WERI-Rb-1 (cell line): ENCODE results near the gene MAJIN.

Source experiments
- DNase-seq: peaks from one replicate; pipeline ENCODE4 v3.0.0-alpha.2; 2020
- H3K27ac ChIP-seq: fragments of 250-450 bp; sonication (Bioruptor Pico); 2 replicates; pipeline ENCODE4 v1.5.1; 2020; ENCODE audit warnings: mild to moderate bottlenecking, moderate library complexity
- H3K27me3 ChIP-seq: fragments of 250-450 bp; sonication (Bioruptor Pico); 2 replicates; pipeline ENCODE4 v1.5.1; 2021; ENCODE audit warnings: mild to moderate bottlenecking, low read depth, moderate library complexity; ENCODE audit not compliant: insufficient read depth, severe bottlenecking
- H3K36me3 ChIP-seq: fragments of 250-450 bp; sonication (Bioruptor Pico); 2 replicates; pipeline ENCODE4 v1.5.1; 2020; ENCODE audit warnings: mild to moderate bottlenecking, moderate library complexity
- H3K4me3 ChIP-seq: 2 replicates; pipeline ENCODE4 v1.5.1; 2011; ENCODE audit warnings: low read depth, mild to moderate bottlenecking, control low read depth, low read length
- H3K9me3 ChIP-seq: fragments of 250-450 bp; sonication (Bioruptor Pico); 2 replicates; pipeline ENCODE4 v1.5.1; 2021; ENCODE audit warnings: mild to moderate bottlenecking, moderate library complexity; ENCODE audit not compliant: severe bottlenecking
- CTCF ChIP-seq: IDR thresholded peaks from 2 replicates; pipeline ENCODE4 v1.5.1; 2011; ENCODE audit warnings: low read depth, mild to moderate bottlenecking, control low read depth, inconsistent platforms, low read length

Gene MAJIN

GRCh38 chr11:64892838-64893193, 79.1 kb downstream of the MAJIN start:
- no peak for TF ChIP-seq CTCF
- no peak overlapping the region for H3K4me3 ChIP-seq
- no peaks in the 10 kb centered on the region for H3K27me3 ChIP-seq
- peaks cover 14% of the 10 kb centered on the region for H3K36me3 ChIP-seq
- H3K9me3 ChIP-seq: no peaks in the 10 kb centered on the region
- no peak for DNase-seq
- no peak overlapping the region; the same call in 1 of the 2 replicates for H3K27ac ChIP-seq

GRCh38 chr11:64892411-64892831, 79.5 kb downstream of the MAJIN start:
- no peaks in the 10 kb centered on the region for H3K9me3 ChIP-seq
- peaks cover 14% of the 10 kb centered on the region for H3K36me3 ChIP-seq
- no peak for TF ChIP-seq CTCF
- DNase-seq: no peak
- H3K4me3 ChIP-seq: no peak overlapping the region
- no peaks in the 10 kb centered on the region for H3K27me3 ChIP-seq
- H3K27ac ChIP-seq: no peak overlapping the region; the same call in 1 of the 2 replicates

GRCh38 chr11:64891880-64892279, 80.0 kb downstream of the MAJIN start:
- Histone ChIP-seq H3K4me3 (no peak overlapping the region), H3K27me3 (no peaks in the 10 kb centered on the region), H3K36me3 (peaks cover 14% of the 10 kb centered on the region), H3K27ac (no peak overlapping the region), H3K9me3 (no peaks in the 10 kb centered on the region)
- no peak for DNase-seq
- no peak for TF ChIP-seq CTCF

- no peaks in the 10 kb centered on the region for H3K27me3 ChIP-seq
- H3K27ac ChIP-seq: no peak overlapping the region
- no peak for DNase-seq
Observed at GRCh38 chr11:64891215-64891848, 80.6 kb downstream of the MAJIN start.

GRCh38 chr11:64890522-64890939, 81.4 kb downstream of the MAJIN start:
- H3K36me3 ChIP-seq: peaks cover 6% of the 10 kb centered on the region
- H3K9me3 ChIP-seq: no peaks in the 10 kb centered on the region
- no peak for TF ChIP-seq CTCF
- DNase-seq: no peak
- no peaks in the 10 kb centered on the region for H3K27me3 ChIP-seq
- H3K4me3 ChIP-seq: no peak overlapping the region
- no peak overlapping the region for H3K27ac ChIP-seq

More at GRCh38 chr11:64891215-64891848, 80.6 kb downstream of the MAJIN start:
- no peaks in the 10 kb centered on the region for H3K9me3 ChIP-seq
- TF ChIP-seq CTCF: no peak
- H3K4me3 ChIP-seq: no peak overlapping the region
- H3K36me3 ChIP-seq: peaks cover 11% of the 10 kb centered on the region
